A673 (cell line): ENCODE measurements around the gene ANO2.

Source experiments
- CTCF ChIP-seq: fragments of 300-800, 200-600 bp; sonication (generic); conservative IDR thresholded peaks from 2 replicates; pipeline ENCODE4 v1.5.1; 2017; ENCODE audit warnings: low read depth, mild to moderate bottlenecking, antibody characterized with exemption, low read length, moderate library complexity, mixed read lengths
- EZH2 ChIP-seq: fragments of 200-600 bp; sonication (generic); IDR thresholded peaks from 2 replicates; pipeline ENCODE4 v1.6.1; 2017; ENCODE audit warnings: borderline replicate concordance, low read depth, mild to moderate bottlenecking, mixed read lengths, antibody characterized with exemption, low read length; ENCODE audit not compliant: poor library complexity, severe bottlenecking

- TF ChIP-seq CTCF = no peak
- no peak for TF ChIP-seq EZH2
Observed at GRCh38 chr12:5578775-5579174, 366.3 kb downstream of the ANO2 start.
